HepG2 (cell line): ENCODE results near the gene C1QTNF5. TPM values are rescaled to one million over a fixed set of nuclear protein-coding genes. Genes with fewer than 3 reads are reported as not detected.

Source experiments
- NR2F6 ChIP-seq, 2 experiments: IDR thresholded peaks; 2 replicates each; pipeline ENCODE4 v1.6.1; 2016; ENCODE audit warnings: antibody characterized with exemption in 1 of 2, mild to moderate bottlenecking in 1 of 2
- SAP130 ChIP-seq: IDR thresholded peaks from 2 replicates; pipeline ENCODE4 v1.6.1; 2016; ENCODE audit warnings: low read depth
- SKI ChIP-seq: fragments of 450-650 bp; IDR thresholded peaks from one replicate; pipeline ENCODE4 v1.6.1; 2018; ENCODE audit warnings: mild to moderate bottlenecking; ENCODE audit not compliant: partially characterized antibody
- TOE1 ChIP-seq: sonication (generic); formaldehyde crosslinking; IDR thresholded peaks from 2 replicates; pipeline ENCODE4 v1.4.0; 2020; ENCODE audit warnings: mild to moderate bottlenecking, missing genetic modification reagents
- ZFP62 ChIP-seq: sonication (generic); formaldehyde crosslinking; IDR thresholded peaks from 2 replicates; pipeline ENCODE4 v1.4.0; 2020; ENCODE audit warnings: missing genetic modification reagents
- polyA plus RNA-seq, 8 experiments: library from polyadenylated mRNA; depleted of rRNA in 3 of 8; stranded (reverse) in 7 of 8; unstranded in 1 of 8; fragments of >200 nt; fragmentation: Illumina TruSeq in 4 of 8; extraction: Trizol in 4 of 8; gene quantifications; 2 replicates each; pipeline versions ENCODE4 v1.2.1 to v1.2.3, GENCODE V29; 2011 to 2016; ENCODE audit warnings: low read depth in 4 of 8, missing spikeins in 1 of 8, mixed read lengths in 1 of 8; ENCODE audit not compliant: insufficient read depth in 1 of 8
- total RNA-seq, 5 experiments: library from RNA; depleted of rRNA; stranded (reverse); fragments of >200 nt; fragmentation: Illumina TruSeq; extraction: Trizol; gene quantifications; 2 replicates each; pipeline ENCODE4 v1.2.3, GENCODE V29; 2016; ENCODE audit warnings: low read depth in 1 of 5
- TF ChIP-seq, protein P1 (sequence below): sonication (generic); formaldehyde crosslinking; IDR thresholded peaks from 2 replicates; pipeline ENCODE4 v1.5.1; 2020; ENCODE audit warnings: missing genetic modification reagents, mild to moderate bottlenecking, borderline replicate concordance
- TF ChIP-seq, protein P2 (sequence below): sonication (generic); formaldehyde crosslinking; IDR thresholded peaks from 2 replicates; pipeline ENCODE4 v1.4.0; 2020; ENCODE audit warnings: missing genetic modification reagents
- TF ChIP-seq, protein P3 (sequence below): sonication (generic); formaldehyde crosslinking; IDR thresholded peaks from 2 replicates; pipeline ENCODE4 v1.8.1; 2023; ENCODE audit warnings: missing genetic modification reagents, mild to moderate bottlenecking, borderline replicate concordance
- TF ChIP-seq, protein P4 (sequence below): IDR thresholded peaks from 2 replicates; pipeline ENCODE4 v1.6.1; 2016; ENCODE audit warnings: missing compliant biosample characterization, missing genetic modification reagents, borderline replicate concordance
- TF ChIP-seq, protein P5 (sequence below): sonication (generic); formaldehyde crosslinking; IDR thresholded peaks from 2 replicates; pipeline ENCODE4 v1.4.0; 2020; ENCODE audit warnings: mild to moderate bottlenecking, missing genetic modification reagents

Gene C1QTNF5
- total and polyA plus RNA-seq, 2 of the 13 experiments (the other 11 are each of a cell fraction or from before 2014, with no cell fraction given), result 0.86 to 1.2 TPM

DNA sequence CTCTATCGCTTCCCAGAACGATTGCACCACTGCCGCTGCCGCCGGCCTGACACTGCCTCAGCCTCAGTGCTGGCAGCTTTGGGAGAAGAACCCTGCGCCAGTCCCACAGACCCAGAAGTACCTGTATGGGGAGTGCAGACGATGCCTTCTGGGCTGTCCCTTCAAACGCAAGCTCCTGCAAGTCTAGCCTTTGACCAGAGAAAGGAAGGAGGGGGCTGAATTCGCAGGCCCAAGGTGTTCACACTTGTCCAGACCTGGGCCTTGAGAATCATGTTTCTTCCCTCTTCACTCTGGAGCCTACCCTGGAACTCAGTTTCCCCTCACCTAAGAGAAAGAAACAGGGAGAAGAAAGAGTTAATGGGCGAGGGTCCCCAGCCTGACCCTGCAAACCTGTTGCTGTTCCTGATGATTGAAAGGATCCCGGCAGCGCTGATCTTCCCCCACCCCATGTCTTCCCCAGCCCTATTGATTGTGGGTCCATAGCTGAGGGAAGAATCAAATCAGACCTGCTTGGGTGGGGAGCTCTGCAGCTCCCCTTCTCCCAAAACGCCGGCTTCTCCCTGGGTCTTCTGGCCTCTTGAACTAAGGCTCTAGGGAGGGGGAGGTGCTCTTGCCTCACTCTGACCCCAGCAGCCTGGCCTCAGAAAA is 23.0 kb downstream of the C1QTNF5 start (continued):
- TF ChIP-seq, protein P1, sequence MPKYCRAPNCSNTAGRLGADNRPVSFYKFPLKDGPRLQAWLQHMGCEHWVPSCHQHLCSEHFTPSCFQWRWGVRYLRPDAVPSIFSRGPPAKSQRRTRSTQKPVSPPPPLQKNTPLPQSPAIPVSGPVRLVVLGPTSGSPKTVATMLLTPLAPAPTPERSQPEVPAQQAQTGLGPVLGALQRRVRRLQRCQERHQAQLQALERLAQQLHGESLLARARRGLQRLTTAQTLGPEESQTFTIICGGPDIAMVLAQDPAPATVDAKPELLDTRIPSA (CRISPR knock-in tag), result no peak
- TF ChIP-seq, protein P2, sequence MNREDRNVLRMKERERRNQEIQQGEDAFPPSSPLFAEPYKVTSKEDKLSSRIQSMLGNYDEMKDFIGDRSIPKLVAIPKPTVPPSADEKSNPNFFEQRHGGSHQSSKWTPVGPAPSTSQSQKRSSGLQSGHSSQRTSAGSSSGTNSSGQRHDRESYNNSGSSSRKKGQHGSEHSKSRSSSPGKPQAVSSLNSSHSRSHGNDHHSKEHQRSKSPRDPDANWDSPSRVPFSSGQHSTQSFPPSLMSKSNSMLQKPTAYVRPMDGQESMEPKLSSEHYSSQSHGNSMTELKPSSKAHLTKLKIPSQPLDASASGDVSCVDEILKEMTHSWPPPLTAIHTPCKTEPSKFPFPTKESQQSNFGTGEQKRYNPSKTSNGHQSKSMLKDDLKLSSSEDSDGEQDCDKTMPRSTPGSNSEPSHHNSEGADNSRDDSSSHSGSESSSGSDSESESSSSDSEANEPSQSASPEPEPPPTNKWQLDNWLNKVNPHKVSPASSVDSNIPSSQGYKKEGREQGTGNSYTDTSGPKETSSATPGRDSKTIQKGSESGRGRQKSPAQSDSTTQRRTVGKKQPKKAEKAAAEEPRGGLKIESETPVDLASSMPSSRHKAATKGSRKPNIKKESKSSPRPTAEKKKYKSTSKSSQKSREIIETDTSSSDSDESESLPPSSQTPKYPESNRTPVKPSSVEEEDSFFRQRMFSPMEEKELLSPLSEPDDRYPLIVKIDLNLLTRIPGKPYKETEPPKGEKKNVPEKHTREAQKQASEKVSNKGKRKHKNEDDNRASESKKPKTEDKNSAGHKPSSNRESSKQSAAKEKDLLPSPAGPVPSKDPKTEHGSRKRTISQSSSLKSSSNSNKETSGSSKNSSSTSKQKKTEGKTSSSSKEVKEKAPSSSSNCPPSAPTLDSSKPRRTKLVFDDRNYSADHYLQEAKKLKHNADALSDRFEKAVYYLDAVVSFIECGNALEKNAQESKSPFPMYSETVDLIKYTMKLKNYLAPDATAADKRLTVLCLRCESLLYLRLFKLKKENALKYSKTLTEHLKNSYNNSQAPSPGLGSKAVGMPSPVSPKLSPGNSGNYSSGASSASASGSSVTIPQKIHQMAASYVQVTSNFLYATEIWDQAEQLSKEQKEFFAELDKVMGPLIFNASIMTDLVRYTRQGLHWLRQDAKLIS (CRISPR knock-in tag), result no peak
- TF ChIP-seq, protein P3, sequence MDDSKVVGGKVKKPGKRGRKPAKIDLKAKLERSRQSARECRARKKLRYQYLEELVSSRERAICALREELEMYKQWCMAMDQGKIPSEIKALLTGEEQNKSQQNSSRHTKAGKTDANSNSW (CRISPR knock-in tag), result no peak
- no peak for TF ChIP-seq ZFP62 (CRISPR knock-in tag)
- no peak for TF ChIP-seq TOE1 (CRISPR knock-in tag)
- peak; percentile 46 for TF ChIP-seq SAP130 (CRISPR knock-in tag)
- TF ChIP-seq, protein P4, sequence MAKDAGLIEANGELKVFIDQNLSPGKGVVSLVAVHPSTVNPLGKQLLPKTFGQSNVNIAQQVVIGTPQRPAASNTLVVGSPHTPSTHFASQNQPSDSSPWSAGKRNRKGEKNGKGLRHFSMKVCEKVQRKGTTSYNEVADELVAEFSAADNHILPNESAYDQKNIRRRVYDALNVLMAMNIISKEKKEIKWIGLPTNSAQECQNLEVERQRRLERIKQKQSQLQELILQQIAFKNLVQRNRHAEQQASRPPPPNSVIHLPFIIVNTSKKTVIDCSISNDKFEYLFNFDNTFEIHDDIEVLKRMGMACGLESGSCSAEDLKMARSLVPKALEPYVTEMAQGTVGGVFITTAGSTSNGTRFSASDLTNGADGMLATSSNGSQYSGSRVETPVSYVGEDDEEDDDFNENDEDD (CRISPR knock-in tag), result no peak
- TF ChIP-seq SKI, result no peak
- TF ChIP-seq NR2F6 (IDR thresholded peaks at IDR 0.05), result no peak
- 0 out of 2 replicates have a peak, but pooled peaks have one; percentile 10 for TF ChIP-seq NR2F6 (CRISPR knock-in tag; IDR thresholded peaks at IDR 0.05)
- TF ChIP-seq, protein P5, sequence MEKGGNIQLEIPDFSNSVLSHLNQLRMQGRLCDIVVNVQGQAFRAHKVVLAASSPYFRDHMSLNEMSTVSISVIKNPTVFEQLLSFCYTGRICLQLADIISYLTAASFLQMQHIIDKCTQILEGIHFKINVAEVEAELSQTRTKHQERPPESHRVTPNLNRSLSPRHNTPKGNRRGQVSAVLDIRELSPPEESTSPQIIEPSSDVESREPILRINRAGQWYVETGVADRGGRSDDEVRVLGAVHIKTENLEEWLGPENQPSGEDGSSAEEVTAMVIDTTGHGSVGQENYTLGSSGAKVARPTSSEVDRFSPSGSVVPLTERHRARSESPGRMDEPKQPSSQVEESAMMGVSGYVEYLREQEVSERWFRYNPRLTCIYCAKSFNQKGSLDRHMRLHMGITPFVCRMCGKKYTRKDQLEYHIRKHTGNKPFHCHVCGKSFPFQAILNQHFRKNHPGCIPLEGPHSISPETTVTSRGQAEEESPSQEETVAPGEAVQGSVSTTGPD, result 0 out of 2 replicates have a peak, but pooled peaks have one; percentile 2
